Stimulated activated CD8-positive, alpha-beta memory T cell treated with anti-CD3 and anti-CD28 coated beads, Interleukin-4, amount 100 ng/mL, for 4 hours (primary cell): ENCODE results near the gene ARPIN.
A peak's percentile ranks its signal among the peaks of the same experiment; 100 is the strongest.
"Not testable (repeated sequence)": the region's sequence is repeated elsewhere in the genome, so short reads cannot be mapped to it uniquely, and the experiment has no call there.

Source experiments
- DNase-seq, 2 donors: peaks; one replicate each; pipeline ENCODE4 v3.0.0-alpha.2; 2020; ENCODE audit warnings: low read depth in 2 of 2, low spot score in 1 of 2

The ARPIN gene

GRCh38 chr15:89878323-89878722 lies 34.4 kb downstream of the ARPIN start:
- no peak for DNase-seq

- DNase-seq, result no peak
Measured at GRCh38 chr15:89877083-89877425, 35.7 kb downstream of the ARPIN start.

- no peak for DNase-seq
Measured at GRCh38 chr15:89876396-89877082, 36.2 kb downstream of the ARPIN start.

GRCh38 chr15:89875741-89876140 lies 37.0 kb downstream of the ARPIN start:
- DNase-seq, result no peak

- peak; percentile 52 to 62 for DNase-seq
Measured at GRCh38 chr15:89874926-89875564, 37.7 kb downstream of the ARPIN start.

DNA sequence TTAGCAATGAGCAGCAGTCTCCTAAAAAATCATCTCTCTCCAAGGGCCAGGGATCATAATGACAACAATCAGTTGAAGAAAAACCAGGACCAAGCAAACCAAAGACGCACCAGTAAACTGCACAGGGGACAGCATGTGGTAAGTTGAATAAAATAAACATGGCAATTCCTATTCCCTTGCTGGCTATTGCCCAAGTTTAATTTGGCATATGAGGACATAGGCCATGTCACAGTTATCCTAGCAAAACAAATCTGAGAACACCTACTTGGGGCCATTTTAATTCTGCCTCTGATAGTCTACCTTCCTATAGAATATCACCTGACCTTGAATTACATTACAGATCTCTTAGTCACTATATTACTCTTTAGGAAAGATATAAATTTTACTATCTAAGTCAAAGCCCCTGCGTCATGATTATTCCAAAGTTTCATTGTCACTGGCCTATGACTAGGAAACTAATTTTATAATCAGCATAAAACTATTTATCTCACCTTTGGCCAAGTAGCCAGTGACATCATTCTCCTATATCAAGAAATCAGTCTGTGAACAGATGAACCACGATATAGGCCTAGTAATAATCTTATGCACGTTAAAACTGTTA lies 42.0 kb downstream of the ARPIN start:
- DNase-seq, result no peak

- DNase-seq, result no peak
Measured at GRCh38 chr15:89870006-89870405, 42.7 kb downstream of the ARPIN start.

GRCh38 chr15:89869490-89869889 lies 43.3 kb downstream of the ARPIN start:
- not testable (repeated sequence) for DNase-seq

DNA sequence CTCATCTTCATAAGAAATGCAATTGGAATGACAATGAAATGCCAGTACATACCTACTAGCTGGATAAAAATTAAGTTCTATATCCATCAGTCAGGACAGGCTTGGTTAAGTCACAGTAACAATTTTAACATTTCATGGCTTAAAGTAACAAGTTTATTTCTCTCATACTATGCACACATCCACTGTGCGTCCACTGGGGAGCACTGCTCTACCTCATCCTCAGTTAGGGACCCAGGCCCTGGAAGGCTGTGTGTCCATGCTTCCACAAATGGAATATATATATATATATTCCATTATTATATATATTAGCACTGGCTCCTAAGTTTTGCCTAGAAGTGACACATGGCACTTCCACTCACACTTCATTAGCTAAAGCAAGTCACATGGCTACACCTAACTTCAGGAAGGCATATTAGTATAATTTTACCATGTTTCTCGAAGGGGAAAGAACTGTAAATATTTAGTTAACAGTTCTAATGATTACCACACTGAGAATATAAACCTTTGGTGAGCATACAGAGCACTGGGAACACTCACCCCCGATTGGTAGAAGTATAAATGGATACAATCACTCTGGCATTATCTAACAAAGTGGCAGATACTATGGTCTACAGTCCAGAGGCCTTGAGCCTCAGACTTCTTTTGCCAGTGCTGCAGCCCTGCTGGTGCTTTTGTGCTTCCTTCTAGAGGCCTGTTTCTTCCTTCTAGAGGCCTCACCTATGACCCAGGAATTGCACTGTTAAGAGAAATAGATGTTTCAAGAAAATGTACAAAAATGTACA lies 47.6 kb downstream of the ARPIN start:
- DNase-seq, result no peak

- DNase-seq, result no peak
Measured at GRCh38 chr15:89863918-89864317, 48.8 kb downstream of the ARPIN start.

GRCh38 chr15:89860891-89861290 lies 51.9 kb downstream of the ARPIN start:
- no peak for DNase-seq

DNA sequence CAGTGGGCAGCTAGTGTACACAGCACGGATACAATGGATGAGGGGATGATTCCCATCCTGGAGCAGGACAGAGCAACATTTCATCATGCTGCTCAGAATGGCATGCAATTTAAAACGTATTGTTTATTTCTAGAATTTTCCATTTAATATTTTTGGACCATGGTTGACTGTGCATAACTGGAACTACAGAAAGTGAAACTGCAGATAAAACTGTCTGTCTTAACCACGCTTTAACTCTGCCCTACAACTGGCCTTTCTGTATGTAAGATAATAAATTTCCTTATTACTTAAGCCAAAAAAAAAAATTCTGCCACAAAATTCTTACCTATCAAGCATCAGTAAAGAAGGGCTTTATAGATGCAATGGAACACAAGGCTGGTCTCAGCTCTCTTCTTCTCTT lies 52.3 kb downstream of the ARPIN start:
- no peak for DNase-seq

DNA sequence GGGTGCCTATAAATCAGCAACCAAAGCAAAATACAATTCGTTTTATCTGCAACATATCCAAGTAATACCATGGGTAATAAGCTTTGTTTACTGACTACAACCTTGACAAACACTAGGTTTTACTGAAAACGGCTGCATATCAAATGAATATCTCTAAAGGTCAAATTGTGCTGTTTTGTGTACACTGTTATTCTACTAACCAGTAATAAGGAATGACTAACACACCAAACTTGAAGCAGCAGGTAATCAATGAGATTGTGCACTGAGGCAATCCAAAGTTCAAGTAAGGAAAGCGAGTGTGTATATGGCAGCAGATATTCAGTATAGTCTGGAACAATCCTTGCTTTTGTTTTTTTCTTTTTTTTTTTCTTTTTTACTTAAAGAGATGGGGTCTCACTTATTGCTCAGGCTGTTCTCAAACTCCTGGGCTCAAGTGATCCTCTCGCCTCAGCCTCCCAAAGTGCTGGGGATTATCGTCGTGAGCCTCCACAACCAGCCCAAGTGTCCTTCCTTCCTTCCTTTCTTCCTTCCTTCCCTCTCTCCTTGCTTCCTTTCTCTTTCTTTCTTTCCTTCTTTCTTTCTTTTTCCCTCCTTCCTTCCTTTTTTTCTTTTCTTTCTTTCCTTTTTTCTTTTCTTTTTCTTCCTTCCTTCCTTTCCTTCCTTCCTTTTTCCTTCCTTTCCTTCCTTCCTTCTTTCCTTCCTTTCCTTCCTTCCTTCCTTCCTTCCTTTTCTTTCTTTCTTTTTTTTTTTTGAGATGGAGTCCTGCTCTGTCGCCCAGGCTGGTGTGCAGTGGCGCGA lies 53.9 kb downstream of the ARPIN start:
- DNase-seq, result no peak

DNA sequence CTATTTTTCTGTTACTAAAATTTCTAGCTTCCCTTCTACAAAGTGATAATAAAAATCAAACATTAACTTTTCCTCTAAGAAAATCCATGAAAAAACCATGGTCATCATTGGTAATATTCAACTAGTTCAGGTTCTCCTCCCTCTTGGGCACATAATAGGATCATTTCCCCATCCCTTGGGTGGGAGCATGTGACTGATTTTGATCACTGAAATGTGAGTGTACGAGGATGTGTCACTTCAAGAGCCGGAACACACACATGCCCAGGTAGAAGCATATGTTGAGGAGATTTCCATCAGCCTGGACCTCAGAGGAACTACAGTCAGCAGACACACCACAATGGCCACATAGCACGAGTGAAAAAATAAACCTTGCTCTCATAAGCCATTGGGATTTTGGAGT lies 55.1 kb downstream of the ARPIN start:
- DNase-seq, result no peak

- DNase-seq, result no peak
Measured at GRCh38 chr15:89855948-89856347, 56.8 kb downstream of the ARPIN start.

DNA sequence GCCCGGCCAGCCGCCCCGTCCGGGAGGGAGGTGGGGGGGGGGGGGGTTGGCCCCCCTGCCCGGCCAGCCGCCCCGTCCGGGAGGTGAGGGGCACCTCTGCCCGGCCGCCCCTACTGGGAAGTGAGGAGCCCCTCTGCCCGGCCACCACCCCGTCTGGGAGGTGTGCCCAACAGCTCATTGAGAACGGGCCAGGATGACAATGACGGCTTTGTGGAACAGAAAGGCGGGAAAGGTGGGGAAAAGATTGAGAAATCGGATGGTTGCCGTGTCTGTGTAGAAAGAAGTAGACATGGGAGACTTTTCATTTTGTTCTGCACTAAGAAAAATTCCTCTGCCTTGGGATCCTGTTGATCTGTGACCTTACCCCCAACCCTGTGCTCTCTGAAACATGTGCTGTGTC lies 57.9 kb downstream of the ARPIN start:
- not testable (repeated sequence) for DNase-seq

DNA sequence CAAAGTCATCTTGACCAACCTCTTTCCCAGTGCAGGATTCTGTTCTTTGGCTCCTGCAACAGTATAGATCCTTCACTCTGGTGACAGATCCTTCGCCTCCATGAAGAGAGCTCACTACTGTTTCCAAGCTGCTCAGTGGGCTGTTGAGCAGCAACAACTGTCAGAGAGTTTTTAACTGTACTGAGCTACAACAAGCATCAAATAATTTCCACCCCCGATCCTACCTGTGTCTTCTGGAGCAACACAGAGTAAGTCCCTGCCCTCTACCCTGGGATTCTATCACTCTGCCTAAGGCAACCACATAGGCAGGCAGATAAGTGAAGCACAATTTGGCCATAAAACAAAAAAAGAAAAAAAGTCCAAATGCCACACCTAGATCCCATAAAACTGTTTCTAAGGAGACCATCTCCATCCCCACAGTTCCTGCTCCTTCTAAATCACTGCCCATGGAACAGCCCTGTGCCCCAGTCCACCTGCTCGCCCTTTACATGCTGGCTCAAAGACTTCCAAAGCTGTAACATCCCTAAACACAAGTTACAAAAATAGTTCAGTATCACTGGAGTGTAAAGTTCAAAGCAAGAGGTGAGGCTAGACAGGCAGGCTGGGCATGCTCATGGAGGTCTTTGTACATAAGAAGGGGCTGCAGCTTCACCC lies 60.3 kb downstream of the ARPIN start:
- DNase-seq, result no peak

DNA sequence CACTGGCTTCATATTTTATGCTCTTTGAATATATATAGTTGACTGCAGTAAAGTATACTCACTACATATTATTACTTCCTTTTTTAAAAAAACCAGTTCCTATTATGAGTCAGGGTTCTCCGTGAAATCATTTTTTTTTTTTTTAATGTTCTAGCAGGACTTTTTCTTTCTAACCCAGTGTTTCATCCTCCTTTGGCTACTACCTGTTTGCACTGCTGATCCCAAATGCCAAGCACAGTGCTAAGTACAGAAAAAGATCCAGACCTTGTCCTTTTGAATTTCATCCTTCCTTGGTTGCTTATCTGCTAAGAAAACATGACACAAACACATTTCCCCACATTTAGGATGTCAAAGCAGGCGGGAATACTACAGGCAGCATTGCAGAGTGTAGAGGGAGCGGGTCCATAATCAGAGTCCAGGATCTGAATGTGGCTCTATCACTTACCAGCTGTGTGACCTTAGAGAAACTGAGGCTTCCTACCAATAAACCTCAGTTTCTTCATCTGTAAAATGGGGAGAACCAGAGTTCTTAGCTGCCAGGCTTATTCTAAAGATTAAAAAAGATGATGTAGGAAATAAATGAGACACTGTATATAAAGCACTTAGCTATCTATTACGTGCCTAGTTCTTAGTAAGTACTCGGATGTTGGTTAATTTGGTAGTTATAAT lies 60.9 kb downstream of the ARPIN start:
- DNase-seq, result no peak

DNA sequence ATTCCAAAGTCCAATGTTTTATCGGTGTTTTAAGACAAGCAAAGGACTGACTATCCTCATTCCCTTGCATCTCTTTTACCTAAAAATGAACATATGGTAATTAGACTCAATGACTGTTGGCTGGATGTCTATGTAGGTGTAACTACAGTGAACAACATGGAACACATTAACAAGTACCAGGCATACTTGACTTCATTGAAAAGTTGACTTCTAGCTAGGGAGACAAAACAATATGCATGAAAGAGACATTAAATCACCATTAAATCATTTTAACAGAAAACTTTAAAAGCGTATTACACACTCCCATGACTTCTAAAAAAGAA lies 63.8 kb downstream of the ARPIN start:
- DNase-seq, result no peak

DNA sequence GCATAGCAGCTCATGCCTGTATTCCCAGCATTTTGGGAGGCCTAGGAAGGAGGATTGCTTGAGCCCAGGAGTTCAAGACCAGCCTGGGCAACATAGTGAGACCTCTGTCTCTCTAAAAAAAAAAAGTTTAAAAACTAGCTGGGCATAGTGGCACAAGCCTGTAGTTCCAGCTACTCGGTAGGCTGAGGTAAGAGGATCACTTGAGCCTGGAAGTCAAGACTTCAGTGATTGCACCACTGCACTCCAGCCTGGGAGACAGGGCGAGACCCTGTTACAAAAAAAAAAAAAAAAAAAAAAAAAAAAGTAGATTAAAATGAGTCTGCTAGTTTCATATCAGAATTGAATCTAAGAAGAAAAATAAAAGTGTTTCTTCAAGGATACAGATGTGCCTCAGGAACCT lies 65.7 kb downstream of the ARPIN start:
- no peak for DNase-seq
